HG03196 (cell line): ENCODE results near the gene ADAMTSL3.
"Not testable (repeated sequence)": the region's sequence is repeated elsewhere in the genome, so short reads cannot be mapped to it uniquely, and the experiment has no call there.

ENCODE experiments used
- ATAC-seq: cut with Tn5 transposase; IDR thresholded peaks from one replicate; pipeline ENCODE4 v1.9.1; 2021; ENCODE audit not compliant: unreplicated experiment

ADAMTSL3 gene

GRCh38 chr15:84003791-84004503 is 350.0 kb downstream of the ADAMTSL3 start:
- ATAC-seq = no peak

DNA sequence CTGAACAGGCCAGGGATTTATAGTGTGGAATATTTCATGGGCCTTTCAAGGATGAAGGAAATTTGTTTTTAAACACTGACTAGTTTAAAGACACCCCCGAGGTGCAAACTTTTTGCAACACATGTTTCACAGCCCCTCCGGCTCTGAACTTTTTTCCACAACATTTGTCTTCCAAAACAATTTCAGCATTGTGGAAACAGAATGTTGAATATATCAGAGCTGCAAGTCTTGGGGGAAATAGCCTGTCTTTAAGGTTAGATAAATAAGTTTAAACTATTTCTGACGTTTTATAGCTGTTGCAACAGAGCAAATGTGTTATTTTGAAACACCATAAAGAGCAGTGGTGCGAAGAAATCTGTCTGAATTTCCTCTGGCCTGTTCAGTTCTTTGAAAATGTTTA is 352.5 kb downstream of the ADAMTSL3 start:
- no peak for ATAC-seq

DNA sequence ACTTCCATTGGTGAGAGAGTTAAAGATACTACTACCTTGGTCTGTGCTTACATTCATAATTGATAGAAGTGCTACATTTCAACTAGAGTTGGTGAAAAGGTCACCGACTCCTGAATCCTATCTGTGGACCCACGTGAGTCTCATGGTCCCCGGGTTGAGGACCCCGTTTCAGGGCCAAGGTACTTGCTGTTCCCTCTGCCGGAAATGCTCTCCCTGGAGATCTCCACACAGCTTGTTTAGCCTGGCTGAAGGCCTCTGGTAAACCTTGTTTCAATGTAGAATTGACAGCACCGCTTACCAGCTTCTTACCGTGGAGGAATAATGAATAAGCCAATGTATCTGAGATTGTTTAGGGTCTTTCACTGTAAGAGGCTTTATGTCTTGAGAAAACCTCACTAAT is 355.7 kb downstream of the ADAMTSL3 start:
- no peak for ATAC-seq

DNA sequence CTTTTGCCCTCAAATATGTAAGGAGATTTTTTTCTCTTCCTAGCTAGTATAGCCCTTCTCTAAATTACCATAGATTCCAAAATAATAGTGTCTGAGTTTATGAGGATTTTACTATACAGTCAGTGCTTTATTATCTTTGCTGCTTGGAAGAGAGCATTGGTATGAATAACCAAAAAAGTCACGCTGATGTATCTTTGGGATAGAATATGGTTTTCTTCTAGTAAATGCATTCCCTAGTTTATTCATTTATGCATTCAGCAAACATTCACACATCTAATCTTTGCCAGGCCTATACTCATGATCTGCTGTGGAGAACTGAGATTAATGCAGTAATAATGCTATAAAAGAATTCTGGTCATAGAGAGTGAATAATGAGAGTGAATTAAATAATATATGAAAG is 356.3 kb downstream of the ADAMTSL3 start:
- no peak for ATAC-seq

DNA sequence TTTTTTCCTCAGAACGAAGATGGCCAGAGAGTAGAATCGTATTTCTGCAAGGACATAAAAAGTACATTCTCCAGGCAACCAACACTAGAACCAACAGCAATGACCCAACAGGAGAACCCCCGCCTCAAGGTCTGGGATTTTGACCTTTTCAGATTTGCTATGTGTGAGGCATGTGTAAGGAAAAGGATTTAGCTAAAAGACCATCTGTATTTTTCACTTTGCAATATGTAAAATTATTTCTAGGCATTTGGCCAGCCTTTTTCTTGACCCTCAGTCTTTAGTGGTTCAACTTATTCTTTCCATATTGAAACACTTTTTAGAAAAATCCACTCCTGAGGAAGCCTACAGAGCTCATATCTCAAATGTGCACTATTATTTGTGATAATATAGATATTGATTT is 362.4 kb downstream of the ADAMTSL3 start:
- ATAC-seq = no peak

GRCh38 chr15:84022516-84022915 is 368.6 kb downstream of the ADAMTSL3 start:
- no peak for ATAC-seq

GRCh38 chr15:84023636-84024035 is 369.7 kb downstream of the ADAMTSL3 start:
- no peak for ATAC-seq

GRCh38 chr15:84033793-84034553 is 380.1 kb downstream of the ADAMTSL3 start:
- no peak for ATAC-seq

DNA sequence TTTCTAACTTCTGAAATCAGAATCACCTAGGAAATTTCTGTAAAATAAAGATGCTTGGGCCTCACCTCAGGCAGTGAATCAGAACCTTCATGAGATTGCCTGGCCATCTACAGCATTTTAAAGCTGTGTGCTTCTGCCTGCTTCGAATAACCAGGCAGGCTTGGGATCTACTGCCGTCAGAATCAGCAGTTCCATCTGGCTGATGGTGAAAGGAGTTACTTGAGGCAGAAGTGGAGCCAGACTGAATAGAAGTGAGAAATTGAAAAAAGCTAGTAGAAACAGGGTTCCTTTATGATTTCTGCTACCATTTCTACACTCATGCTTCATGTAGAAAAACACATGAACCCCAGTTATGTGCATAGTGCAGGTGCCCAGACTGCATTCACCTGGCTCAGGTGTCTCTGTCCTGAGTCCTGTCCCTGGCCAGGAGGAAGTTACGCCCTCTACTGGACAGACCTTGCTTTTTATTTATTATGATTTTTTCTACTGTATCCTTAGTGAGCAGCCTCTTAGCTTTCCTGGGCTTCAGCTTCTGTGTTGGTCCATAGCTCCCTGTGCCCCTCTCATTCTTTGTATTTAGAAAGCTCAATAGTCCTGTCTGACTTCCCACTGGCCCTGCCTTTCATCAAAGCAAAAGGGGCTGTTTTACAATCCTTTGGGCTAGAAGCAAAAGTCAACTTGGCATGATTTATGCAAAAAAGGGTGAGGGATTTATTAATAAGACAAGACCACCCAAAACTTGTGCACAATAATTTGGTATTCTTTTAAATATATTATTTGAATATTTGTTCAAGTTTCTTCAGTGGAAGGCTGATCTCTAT is 380.9 kb downstream of the ADAMTSL3 start:
- ATAC-seq = no peak

GRCh38 chr15:84035399-84035766 is 381.5 kb downstream of the ADAMTSL3 start:
- ATAC-seq = no peak

GRCh38 chr15:84037301-84037700 is 383.4 kb downstream of the ADAMTSL3 start:
- no peak for ATAC-seq

DNA sequence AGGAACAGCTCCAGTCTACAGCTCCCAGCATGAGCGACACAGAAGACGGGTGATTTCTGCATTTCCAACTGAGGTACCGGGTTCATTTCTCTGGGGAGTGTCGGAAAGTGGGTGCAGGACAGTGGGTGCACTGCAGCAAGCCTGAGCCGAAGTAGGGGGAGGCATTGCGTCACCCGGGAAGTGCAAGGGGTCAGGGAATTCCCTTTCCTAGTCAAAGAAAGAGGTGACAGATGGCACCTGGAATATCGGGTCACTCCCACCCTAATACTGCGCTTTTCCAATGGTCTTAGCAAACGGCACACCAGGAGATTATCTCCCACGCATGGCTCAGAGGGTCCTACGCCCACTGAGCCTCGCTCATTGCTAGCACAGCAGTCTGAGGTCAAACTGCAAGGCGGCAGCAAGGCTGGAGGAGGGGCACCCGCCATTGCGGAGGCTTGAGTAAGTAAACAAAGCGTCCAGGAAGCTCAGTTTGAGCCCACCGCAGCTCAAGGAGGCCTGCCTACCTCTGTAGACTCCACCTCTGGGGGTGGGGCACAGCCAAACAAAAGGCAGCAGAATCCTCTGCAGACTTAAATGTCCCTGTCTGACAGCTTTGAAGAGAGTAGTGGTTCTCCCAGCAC is 388.6 kb downstream of the ADAMTSL3 start:
- not testable (repeated sequence) for ATAC-seq

GRCh38 chr15:84046064-84046637 is 392.2 kb downstream of the ADAMTSL3 start:
- no peak for ATAC-seq

DNA sequence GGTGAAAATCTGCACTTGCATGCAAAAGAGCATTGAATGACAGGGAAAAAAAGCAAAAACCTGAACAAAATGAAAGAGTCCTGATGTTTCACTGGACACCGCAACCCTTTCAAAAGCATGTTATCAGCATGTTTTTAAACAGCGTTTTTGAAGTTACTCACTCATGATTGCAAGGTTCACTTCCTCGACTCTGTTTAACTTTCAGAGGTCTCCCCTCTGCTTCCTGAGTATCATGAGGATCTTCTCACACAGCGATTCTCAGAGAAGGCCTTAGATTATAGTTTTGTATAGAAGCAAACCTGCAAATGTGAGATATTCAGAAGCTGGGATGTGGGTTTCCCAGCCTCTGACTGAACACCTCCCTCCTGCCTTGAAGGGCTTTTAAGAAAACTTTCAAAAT is 395.6 kb downstream of the ADAMTSL3 start:
- not testable (repeated sequence) for ATAC-seq

GRCh38 chr15:84050076-84050475 is 396.2 kb downstream of the ADAMTSL3 start:
- ATAC-seq = no peak

DNA sequence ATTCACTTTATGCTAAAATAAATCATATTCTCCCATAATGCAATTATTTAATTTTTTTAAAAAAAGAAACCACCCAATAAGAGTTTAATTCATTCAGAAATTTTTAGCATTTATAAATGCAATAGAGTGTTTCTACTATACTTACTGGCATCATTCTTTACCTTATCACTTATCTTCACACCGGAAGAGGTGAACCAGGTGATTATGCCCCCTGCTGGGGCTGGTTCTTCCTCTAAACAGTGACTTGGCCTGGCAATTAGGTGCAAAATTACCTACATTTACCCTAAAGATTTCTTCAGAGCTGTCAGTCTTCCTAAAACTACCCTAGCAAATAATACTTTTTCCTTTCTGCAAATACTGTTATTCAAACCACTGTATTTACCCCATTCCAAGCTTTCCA is 397.2 kb downstream of the ADAMTSL3 start:
- not testable (repeated sequence) for ATAC-seq

GRCh38 chr15:84054544-84054943 is 400.6 kb downstream of the ADAMTSL3 start:
- ATAC-seq = not testable (repeated sequence)

DNA sequence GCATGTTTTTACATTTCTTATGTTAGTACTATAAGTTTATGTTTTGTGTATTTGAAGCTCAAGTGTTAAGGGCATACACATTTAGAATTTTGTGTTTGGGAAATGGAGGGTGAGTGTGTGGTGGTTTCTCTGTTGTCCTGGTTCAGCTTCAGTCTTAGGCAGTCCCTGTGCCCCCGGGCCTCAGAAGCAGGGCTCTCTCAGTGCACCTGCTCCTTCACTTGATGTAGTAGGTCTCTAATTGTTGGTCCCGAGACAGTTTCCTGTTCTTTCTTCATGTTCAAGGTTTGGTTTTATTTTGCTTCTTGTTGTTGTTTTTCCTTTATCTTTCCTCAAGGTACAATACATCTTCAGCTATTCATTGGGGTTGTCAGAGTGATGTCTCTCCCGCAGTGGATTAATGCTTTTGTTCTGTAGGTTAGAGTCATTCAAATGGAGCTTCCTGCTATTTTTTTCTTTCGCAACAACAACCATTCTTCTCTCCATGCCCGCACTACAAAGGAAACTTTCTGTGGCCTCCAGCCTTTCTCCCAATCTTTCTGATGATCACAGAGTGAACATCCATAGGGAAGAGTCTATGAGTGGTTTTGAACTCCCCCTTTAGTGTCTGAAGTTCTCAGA is 403.9 kb downstream of the ADAMTSL3 start:
- ATAC-seq = no peak

- not testable (repeated sequence) for ATAC-seq
These were observed 409.8 kb downstream of the ADAMTSL3 start for GRCh38 chr15:84063674-84064073.

- not testable (repeated sequence) for ATAC-seq
These were observed 414.8 kb downstream of the ADAMTSL3 start for GRCh38 chr15:84068674-84069073.
